ENCODE data around the gene CNIH3.

The CNIH3 gene

DNA sequence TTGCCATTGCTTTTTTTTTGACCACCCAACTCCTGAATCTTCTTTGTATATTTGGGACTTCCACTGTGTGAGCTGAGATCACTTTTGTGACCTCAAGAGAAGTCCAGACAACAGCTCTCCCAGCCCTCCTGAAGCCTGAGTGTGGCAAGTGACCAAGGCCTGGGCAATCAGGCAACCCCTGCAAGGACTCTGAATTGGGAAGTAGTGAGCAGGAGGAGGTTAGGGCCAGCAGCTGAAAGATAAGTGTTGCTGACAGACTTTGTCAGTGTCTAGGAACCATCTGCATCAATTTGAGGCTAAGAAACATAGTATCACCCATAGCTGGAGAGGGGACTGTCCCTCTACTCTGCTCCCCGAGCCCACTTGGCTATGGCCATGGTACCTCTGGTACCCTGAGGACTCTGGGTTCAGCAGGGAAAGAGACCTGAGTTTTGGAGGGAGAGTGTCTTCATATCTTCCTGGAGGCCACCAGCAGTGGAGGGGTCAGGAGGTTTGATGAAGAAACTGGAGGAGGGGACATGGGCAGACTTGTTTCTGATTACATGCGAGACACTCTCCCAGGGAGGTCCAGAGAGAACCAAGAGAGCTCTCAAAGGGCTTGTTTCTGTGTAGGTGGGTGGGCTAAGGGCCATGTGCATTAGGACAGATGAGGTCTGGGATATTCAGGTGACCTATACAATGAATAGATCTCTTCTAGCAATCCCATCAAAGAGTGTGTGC is 166.3 kb downstream of the CNIH3 start:
- DNase-seq = no peak

DNA sequence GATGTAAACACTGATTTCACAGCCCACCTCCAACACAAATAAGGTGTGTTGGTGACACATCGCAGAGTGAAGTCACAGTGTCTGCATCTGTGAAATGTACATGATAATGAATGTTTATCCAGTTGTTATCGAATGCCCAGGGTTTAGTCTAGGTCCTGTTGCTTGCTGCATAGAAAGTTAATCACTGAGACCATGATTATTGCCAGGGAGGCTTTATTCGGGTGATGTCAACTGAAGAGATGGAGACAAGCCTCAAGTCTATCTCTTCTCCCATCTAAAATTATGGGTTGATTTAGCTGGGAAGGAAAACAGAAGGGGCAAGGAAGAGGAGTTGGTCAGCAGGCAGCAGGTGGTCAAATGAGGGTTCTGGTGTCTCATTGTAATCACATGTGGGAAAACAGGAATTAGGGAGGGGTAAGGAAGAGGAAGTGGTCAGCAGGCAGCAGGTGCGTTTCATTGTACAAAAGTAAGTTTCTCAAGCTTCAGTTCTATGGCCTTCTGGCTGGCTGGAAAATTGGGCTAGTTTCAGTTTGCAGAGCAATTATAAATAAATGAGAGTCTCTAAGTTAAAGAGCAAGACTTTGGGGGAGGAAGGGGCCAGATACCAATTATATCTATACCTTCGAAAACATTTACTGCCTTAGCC is 167.0 kb downstream of the CNIH3 start:
- DNase-seq = no peak

DNA sequence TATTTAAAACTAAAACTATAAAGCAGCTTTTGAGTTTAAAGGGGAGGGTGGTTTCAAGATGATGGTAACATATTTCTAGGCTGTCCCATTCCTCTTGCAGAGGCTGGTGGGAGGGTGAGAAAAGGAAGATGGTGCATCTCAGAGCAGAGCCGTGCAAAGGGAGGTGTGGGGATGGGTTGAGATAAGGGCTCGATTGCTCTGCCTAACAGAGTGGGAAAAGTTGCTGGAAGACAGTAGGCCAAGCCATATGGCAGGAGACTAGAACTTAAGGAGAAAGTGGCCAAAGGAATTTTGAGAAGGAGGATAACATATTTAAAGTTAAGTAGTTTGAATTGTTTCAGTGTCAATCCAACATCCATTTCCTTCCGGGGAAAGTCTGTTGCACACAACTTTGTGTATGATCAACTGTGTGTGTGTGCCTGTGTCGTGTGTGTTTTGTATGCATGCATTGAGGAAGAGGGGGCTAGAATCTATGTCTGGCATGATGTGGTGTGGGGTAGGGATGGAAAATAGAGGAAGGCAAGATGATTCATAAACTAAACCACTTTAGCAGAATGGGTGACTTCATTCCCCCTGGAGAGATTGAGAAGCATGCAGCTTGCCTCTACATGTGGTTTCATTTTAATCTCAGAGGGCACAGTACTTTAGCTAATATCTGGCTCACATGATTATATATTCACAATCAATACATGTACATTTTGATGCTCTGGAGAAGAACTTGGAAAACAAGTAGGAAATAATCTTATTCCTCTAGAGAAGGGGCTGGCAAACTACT is 168.3 kb downstream of the CNIH3 start:
- no peak for DNase-seq

DNA sequence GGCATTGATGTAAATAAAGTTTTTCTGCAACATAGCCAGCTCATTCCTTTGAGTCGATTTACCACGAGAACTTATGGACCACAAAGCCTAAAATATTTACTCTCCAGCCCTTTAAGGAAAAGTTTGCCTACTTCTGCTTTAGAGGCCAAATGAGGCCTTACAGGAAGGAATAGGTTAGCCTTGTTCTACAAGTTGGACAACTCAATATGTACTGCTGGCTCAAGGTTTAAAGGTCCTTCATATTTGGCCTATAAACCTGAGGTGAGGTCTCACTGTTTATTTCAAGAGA is 168.9 kb downstream of the CNIH3 start:
- no peak for DNase-seq

DNA sequence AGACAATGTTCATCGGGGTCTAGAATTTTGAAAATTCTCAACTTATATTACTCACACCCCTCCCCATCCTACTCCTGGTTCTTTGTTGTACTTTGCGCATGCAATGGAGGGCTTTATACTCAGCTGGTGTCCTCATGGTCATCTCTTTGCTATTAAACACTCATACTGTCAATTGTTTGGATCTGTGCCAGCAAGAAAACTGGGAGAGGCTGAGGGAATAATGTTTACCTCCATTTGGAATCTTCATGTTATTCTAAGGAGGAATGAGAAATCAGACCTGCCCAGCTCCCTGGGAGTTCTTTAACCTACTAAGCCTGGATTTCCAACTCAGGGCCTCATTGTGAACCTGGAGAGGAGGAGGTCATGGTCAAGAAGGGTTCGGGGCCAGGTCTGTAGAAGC is 169.5 kb downstream of the CNIH3 start:
- DNase-seq = no peak

DNA sequence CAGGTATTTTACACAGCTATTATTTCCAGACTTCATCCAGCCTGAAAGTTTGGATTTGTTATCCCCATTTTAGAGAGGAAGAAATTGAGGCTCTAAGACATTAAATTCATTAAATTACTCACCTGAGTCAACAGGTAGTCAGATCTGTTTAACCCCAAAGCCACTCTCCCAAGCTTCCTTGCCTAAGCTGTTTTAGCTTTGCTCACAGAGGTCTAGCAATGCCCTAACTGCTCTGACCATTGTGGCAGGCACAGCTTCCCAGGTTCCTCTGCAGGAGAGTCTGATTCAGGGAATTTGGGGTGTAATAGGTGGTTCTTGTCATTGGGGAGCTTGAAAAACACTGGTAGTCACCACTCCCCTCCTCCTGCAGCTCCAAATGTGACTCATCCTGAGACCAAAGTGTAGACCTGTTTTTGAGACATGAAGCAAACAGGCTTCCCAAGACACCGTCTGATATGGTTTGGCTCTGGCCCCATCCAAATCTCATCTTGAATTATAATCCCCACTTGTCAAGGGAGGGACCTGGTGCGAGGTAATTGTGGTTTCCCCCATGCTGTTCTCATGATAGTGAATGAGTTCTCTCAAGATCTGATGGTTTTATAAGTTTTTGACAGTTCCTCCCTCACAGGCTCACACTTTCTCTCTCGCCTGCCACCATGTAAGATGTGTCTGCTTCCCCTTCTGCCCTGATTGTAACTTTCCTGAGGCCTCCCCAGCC is 170.6 kb downstream of the CNIH3 start:
- no peak for DNase-seq

DNA sequence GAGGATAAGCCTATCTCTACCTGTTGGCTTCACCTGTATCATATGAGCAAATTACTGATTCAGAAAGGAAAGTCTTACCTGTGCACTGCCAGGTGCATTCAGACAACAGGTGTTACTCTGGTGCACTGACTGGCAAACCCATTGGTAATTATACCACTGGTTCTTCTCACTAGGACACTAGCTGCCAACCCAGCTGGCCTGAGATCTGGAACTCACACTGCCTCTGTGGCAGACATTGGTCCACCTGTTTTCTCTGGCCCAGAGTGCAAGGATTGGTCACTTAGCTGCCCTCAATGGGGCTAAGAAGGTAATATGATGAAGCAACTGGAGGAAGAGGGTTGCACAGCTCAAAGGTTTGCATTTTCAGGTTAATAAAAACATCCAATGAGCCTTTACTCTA is 173.2 kb downstream of the CNIH3 start:
- DNase-seq = no peak

Data from NCI-H526 treated with DMSO at 0.1 percent for 48 hours (cell line).